GM18511 (cell line): ENCODE results near the gene MTCH1.

Experiments used
- ATAC-seq: cut with Tn5 transposase; IDR thresholded peaks from one replicate; pipeline ENCODE4 v1.9.1; 2021; ENCODE audit warnings: mild to moderate bottlenecking, moderate library complexity; ENCODE audit not compliant: unreplicated experiment

The MTCH1 gene

GRCh38 chr6:37018198-37019064 is 32.4 kb upstream of the MTCH1 start:
- ATAC-seq, result peak; percentile 91

GRCh38 chr6:37017606-37018197 is 31.7 kb upstream of the MTCH1 start:
- no peak for ATAC-seq

GRCh38 chr6:37016995-37017394 is 31.0 kb upstream of the MTCH1 start:
- no peak for ATAC-seq

- no peak for ATAC-seq
Measured at GRCh38 chr6:37015532-37015931, 29.5 kb upstream of the MTCH1 start.

GRCh38 chr6:37014667-37015066 is 28.7 kb upstream of the MTCH1 start:
- ATAC-seq, result no peak

- no peak for ATAC-seq
Measured at GRCh38 chr6:37013516-37014491, 27.8 kb upstream of the MTCH1 start.

GRCh38 chr6:37011656-37012378 is 25.8 kb upstream of the MTCH1 start:
- no peak for ATAC-seq

GRCh38 chr6:37010402-37010892 is 24.5 kb upstream of the MTCH1 start:
- no peak for ATAC-seq

- no peak for ATAC-seq
Measured at GRCh38 chr6:37008484-37009465, 22.8 kb upstream of the MTCH1 start.

- peak; percentile 42 for ATAC-seq
Measured at GRCh38 chr6:37007340-37008043, 21.5 kb upstream of the MTCH1 start.

- peak; percentile 9 for ATAC-seq
Measured at GRCh38 chr6:37006793-37007339, 20.9 kb upstream of the MTCH1 start.

GRCh38 chr6:37005827-37006567 is 20.0 kb upstream of the MTCH1 start:
- ATAC-seq, result no peak

- peak; percentile 68 for ATAC-seq
Measured at GRCh38 chr6:37005061-37005810, 19.2 kb upstream of the MTCH1 start, which contains the start of gene FGD2. FGD2 (plus strand) TSS chr6:37005655; CDS start chr6:37005818, 163 bp downstream.

GRCh38 chr6:37004044-37004980 is 18.3 kb upstream of the MTCH1 start:
- ATAC-seq, result no peak

GRCh38 chr6:36999751-37000125 is 13.7 kb upstream of the MTCH1 start:
- no peak for ATAC-seq
